Epidermal melanocyte (primary cell): ENCODE data around the gene CCDC47.
"Not testable (repeated sequence)": the region's sequence is repeated elsewhere in the genome, so short reads cannot be mapped to it uniquely, and the experiment has no call there.

Experiments used
- DNase-seq: peaks from one replicate; pipeline ENCODE4 v3.0.0; 2011; ENCODE audit warnings: low spot score; ENCODE audit not compliant: insufficient read length

CCDC47 gene

DNA sequence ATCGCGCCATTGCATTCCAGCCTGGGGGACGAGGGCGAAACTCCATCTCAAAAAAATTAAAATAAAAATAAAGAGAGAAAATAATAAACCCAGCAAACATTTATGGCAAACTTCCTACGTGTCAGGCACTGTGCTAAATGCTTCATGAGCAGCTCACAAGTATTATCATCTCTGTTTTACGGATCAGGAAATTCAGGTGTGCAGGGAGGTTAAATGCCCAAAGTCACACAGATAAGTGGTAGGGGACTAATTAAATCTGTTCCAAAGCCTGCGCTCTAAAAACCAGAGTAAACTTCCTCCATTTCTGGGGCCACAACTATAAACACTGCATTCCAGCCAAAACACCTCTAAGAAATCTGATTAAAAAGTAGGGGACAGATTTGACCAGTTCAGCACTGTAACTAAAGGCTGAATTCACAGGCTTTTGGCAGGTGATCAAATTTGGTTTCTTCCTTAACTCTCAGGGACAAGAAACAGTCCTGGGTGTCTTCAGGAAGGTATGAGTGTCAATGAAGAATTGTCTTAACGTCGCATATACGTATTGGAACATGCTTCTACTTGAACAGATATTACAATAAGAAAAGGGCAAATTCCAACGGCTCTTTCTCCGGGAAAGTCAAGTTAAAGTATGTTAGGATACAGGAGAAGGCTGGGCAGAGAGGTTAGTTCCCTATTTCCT is 32.8 kb downstream of the CCDC47 start:
- no peak for DNase-seq

- DNase-seq, result no peak
These were observed 37.7 kb downstream of the CCDC47 start for GRCh38 chr17:63735691-63736090.

DNA sequence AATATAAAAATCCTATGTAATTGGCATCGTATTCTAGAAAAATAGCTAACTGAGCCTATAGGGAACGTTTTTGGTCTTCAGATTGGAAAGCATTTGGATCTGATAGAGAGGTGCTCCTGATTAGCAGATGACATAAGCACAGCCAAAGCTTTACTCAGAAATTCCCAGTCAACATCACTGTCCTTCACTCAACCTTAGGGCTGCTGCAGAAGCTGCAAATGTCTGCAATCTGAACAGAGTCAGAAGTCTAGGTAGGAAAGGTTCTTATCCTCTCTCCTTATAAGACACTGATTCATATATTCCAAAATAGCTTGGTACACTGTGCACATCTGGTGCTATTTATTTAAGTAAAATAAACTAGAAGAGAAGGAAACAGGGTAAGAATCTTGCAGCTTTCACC is 51.0 kb downstream of the CCDC47 start:
- no peak for DNase-seq

DNA sequence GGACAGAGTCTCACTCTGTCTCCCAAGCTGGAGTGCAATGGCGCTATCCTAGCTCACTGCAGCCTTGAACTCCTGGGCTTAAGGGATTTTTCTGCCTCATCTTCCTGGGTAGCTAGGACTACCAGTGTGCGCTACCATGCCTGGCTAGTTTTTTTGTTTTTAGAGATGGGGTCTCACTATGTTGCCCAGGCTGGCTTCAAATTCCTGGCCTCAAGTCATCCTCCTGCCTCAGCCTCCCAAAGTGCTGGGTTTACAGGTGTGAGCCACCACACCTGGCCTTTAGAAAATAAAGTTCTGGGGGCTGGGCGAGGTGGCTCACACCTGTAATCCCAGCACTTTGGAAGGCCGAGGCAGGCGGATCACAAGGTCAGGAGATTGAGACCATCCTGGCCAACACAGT is 53.2 kb downstream of the CCDC47 start:
- DNase-seq, result not testable (repeated sequence)

- DNase-seq, result no peak
These were observed 54.4 kb downstream of the CCDC47 start for GRCh38 chr17:63718988-63719387.

DNA sequence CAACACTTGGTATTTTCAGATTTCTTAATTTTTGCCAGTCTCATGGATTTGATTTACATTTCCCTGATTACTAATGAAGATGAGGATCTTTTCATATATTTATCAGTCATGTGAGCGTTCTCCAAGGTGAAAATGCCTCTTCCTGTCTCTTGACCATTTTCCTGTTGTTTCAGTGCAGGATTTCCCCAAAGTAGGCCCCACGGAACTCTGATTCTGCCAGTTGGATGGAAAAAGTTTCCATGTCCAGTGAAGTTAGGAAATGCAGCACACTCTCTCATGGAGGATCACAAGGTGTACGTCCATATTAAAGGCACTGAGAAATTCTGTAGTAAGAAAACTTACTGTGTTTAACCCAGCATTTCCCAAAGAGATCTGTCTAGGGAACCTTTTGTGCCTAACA is 57.0 kb downstream of the CCDC47 start:
- DNase-seq, result no peak

DNA sequence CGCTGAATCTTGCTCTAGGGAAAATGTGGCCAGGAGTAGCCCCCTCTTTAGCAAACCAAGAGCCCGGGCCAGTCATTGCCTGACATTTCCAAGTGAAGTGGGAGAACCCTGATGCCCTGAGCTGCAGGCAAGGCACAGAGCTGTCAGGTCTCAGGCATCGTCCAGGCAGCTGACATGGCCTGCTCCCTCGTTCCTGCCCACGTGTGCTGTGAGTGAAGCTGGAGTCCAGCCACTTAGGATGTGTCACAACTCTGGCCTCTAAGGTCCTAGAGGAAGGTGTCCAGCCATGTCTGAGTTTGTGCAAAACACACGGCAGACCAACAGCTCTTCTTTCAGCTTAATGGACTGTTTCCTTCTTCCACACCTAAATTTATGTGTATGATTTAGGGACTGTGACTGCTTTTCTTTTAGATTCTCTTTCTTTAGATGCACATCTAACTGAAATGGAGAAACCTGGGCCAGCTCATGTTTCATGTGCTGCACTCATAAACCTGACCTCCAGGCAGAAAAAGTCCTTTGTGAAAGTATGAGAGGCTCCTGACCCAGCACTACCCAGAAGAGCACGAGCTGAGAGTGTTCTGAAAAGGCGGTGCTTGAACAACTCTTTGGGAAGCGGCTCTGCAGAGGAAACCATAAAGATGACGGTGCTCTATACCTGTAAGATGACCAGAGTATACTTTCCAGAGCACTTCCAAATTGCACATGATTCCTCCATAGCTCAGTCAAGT is 58.7 kb downstream of the CCDC47 start:
- DNase-seq, result no peak

GRCh38 chr17:63709110-63709509 is 64.3 kb downstream of the CCDC47 start:
- DNase-seq, result no peak

- no peak for DNase-seq
These were observed 66.2 kb downstream of the CCDC47 start for GRCh38 chr17:63707151-63707550.

DNA sequence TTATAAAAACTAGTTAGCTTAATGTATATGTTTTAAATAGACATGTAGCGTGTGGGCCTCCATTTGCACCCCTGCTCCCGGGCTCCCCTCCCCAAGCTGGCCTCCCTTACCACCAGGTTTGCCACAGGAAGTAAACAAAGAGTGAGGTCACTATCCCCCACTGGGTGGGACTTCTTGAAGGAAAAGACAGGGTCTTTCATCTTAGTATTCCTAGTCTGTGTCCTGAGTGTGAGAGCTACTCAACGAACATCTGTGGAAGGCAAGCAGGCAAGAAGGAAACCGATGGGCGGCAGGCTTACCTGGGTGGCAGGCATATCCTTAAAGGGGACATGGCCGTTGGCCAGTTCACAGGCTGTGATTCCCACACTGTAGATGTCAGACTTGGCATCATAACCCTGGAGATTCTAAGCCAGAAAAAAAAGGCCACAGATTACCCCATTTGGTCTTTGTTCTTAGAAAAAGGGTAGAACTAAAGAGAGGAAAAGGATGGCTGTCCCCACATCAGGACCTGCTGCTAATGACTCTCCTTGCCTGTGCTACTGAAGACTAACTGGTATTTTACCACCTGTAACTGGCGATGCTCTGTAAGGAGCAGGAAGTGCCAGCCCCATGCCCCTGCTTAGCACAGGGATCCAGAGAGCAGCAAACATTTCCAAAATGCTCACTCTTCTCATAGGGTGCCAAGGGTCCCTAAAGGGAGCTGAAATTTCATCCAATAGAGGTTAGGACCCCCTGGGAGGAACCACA is 66.9 kb downstream of the CCDC47 start:
- no peak for DNase-seq

- no peak for DNase-seq
These were observed 67.7 kb downstream of the CCDC47 start for GRCh38 chr17:63705657-63706056.

- DNase-seq, result no peak
These were observed 68.6 kb downstream of the CCDC47 start for GRCh38 chr17:63704836-63705235.

DNA sequence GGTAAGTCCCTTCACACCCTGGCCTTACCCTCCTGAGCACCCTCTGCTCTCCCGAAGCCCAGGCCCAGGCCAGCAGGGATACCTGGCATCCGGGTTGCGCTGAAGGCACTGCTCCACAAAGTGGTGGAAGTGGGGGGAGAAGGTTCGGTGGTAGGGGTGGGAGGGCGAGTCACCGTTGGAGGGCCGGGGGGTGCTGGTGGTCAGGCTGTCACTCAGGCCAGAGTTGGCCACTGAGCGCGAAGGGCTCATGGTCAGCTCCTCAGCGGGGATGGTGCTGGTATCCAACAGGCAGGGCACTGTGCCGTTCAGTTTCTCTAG is 69.2 kb downstream of the CCDC47 start:
- DNase-seq, result no peak

- DNase-seq, result no peak
These were observed 69.7 kb downstream of the CCDC47 start for GRCh38 chr17:63703556-63704258.

DNA sequence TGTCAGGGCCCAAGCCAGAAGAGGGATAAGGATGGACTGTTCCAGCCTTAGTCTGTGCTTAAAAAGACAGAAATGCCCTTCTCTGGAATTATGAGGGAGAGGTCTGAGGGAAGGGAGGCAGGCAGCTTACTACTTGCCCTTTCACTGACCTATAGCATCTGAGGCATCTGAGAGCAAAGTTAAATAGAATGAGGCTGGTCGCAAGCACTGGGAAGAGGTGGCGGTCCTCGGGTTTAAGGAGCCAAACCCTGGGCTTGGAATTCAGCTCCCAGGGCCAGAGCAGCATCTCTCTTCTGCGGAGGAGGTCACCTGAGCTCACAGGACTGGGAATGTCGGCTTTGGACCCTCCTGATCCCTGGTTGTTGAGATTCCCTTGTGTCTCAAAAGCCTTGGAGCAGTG is 70.4 kb downstream of the CCDC47 start:
- no peak for DNase-seq

GRCh38 chr17:63702721-63703015 is 70.7 kb downstream of the CCDC47 start:
- DNase-seq, result no peak

DNA sequence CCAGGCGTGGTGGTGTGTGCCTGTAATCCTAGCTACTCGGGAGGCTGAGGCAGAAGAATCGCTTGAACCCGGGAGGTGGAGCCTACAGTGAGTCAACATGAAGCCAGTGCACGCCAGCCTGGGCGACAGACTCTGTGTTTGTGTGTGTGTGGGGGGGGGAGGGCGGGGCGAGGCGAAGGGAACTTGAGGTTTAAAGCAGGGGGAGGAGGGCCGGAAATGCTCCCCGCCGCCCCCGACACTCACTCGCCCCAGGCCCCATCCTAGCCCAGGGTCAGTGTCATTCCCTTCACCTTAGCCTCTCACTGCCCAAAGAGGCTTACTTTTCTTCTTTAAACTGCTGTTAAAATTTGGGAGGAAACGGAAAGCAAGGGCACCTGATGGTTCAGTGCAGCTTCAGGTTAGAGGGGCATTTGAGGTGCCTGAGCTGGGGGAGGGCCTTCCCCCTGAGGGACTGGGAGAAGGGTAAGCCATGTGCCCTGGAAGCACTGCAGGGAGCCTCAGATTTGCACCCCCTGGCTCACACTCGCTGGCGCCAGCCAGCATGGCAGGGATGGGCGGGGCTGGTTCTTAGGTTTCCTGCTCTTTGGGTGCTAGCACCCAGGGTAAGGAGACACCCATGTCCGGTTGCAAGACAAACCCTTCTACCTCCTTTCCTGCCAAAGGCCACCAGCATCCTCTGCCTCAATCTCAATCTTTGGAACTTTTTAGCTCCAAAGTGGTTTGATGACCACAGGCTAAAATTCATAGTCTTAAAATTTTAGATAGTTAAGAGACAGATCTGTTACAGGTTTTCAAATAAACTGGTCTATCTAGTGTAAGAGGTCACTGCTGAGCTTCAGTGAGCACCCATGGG is 71.3 kb downstream of the CCDC47 start:
- no peak for DNase-seq

GRCh38 chr17:63701456-63701820 is 72.0 kb downstream of the CCDC47 start:
- DNase-seq, result no peak

DNA sequence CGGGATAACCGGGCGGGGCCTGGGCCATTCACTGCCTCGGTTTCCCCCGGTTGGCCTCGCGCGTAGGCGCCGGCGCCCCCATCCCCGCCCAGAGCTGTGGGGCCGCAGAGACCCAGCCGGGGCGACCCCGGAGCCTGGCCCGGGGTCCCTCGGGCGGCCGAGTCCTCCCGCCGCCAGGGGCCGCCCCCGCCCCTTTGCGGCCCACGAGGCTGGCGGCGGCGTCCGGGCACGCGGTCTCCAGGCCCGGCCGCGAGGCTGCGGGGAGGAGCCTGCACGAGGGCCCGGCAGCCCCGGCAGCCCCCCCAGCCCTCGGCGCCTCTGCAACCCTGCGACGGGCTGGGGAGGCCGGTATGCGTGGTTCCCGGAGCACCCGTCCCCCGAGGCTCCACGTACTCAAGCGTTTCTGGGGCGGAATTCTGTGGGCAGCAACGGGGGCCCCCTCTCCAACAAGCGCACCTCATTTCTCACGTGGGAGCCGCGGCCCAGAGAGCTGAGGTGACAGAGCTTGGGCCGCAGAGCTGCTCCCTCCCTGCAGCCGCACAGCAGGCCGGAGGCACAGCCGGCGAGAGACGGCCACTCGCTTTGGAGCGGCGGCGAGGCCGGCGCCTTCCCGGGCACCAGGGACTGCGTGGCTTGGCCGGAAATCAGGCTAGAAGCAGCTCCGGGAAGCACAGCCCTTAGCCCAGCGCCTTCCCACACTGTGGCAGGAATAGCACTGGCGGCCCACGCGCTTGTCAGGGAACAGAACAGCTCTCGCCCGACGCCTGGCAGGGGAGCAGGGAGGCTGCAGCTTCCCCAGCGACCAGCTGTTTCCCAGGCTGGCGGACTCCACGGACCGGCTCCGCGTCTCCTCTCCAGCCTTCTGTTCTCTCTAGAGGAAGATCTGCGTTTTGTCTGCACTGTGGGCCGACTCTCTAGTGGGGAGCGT is 72.6 kb downstream of the CCDC47 start:
- DNase-seq, result no peak
